Measurements from ENCODE around the gene ABI2. TPM values are rescaled to one million over a fixed set of nuclear protein-coding genes. Genes with fewer than 3 reads are reported as not detected.
"Not testable (repeated sequence)": the region's sequence is repeated elsewhere in the genome, so short reads cannot be mapped to it uniquely, and the experiment has no call there.

ABI2 gene
- polyA plus RNA-seq (2013, experiment 1 of 2; ENCODE audit: insufficient read length) = 48.4 TPM
- polyA plus RNA-seq (2013, experiment 2 of 2; ENCODE audit: insufficient read length) = 51.5 TPM

GRCh38 chr2:203327901-203328759, at the start of gene ABI2:
Gene ABI2, plus strand, starts transcription at chr2:203328394. Its CDS starts 121 bp downstream, at chr2:203328515.
- DNase-seq = peak; percentile 89

- DNase-seq = no peak
Observed at GRCh38 chr2:203279288-203279687, 48.9 kb upstream of the ABI2 start.

- DNase-seq = peak; percentile 69
Observed at GRCh38 chr2:203280428-203281064, 47.6 kb upstream of the ABI2 start.

- no peak for DNase-seq
Observed at GRCh38 chr2:203282101-203282500, 46.1 kb upstream of the ABI2 start.

- DNase-seq = no peak
Observed at GRCh38 chr2:203286532-203286931, 41.7 kb upstream of the ABI2 start.

GRCh38 chr2:203301667-203302066, 26.5 kb upstream of the ABI2 start:
- DNase-seq = no peak

- not testable (repeated sequence) for DNase-seq
Observed at GRCh38 chr2:203302586-203302985, 25.6 kb upstream of the ABI2 start.

- no peak for DNase-seq
Observed at GRCh38 chr2:203310688-203311436, 17.3 kb upstream of the ABI2 start.

- no peak for DNase-seq
Observed at GRCh38 chr2:203326356-203326755, 1.8 kb upstream of the ABI2 start.

- DNase-seq = no peak
Observed at GRCh38 chr2:203327582-203327900, 653 bp upstream of the ABI2 start.

GRCh38 chr2:203328760-203329540, 756 bp downstream of the ABI2 start:
- peak; percentile 10 for DNase-seq

GRCh38 chr2:203330434-203330833, 2.2 kb downstream of the ABI2 start:
- peak; percentile 19 for DNase-seq

- no peak for DNase-seq
Observed at GRCh38 chr2:203338322-203338721, 10.1 kb downstream of the ABI2 start.

GRCh38 chr2:203340791-203341487, 12.7 kb downstream of the ABI2 start:
- peak; percentile 70 for DNase-seq

GRCh38 chr2:203341741-203342310, 13.6 kb downstream of the ABI2 start:
- DNase-seq = no peak

- DNase-seq = not testable (repeated sequence)
Observed at GRCh38 chr2:203342374-203342773, 14.2 kb downstream of the ABI2 start.

GRCh38 chr2:203344667-203345066, 16.5 kb downstream of the ABI2 start:
- DNase-seq = no peak

GRCh38 chr2:203346612-203347011, 18.4 kb downstream of the ABI2 start:
- DNase-seq = no peak

GRCh38 chr2:203347375-203347774, 19.2 kb downstream of the ABI2 start:
- DNase-seq = no peak

GRCh38 chr2:203352604-203353255, 24.5 kb downstream of the ABI2 start:
- DNase-seq = no peak

GRCh38 chr2:203354966-203355365, 26.8 kb downstream of the ABI2 start:
- DNase-seq = no peak
